Endothelial cell (in vitro differentiated cells): ENCODE measurements around the gene STAT2. TPM values are rescaled to one million over a fixed set of nuclear protein-coding genes. Genes with fewer than 3 reads are reported as not detected.

Experiments used
- DNase-seq: peaks from one replicate; pipeline ENCODE4 v3.0.0; 2021; ENCODE audit warnings: low spot score
- H3K27ac Mint-ChIP-seq: one replicate; pipeline ENCODE4 v1.8.0; 2021; ENCODE audit warnings: mixed read lengths, inconsistent platforms; ENCODE audit not compliant: unreplicated experiment
- H3K27me3 Mint-ChIP-seq: one replicate; pipeline ENCODE4 v1.8.0; 2021; ENCODE audit warnings: mild to moderate bottlenecking, moderate library complexity, mixed read lengths, inconsistent platforms; ENCODE audit not compliant: unreplicated experiment
- H3K36me3 Mint-ChIP-seq: one replicate; pipeline ENCODE4 v1.8.0; 2021; ENCODE audit warnings: mild to moderate bottlenecking, low read depth, mixed read lengths, inconsistent platforms; ENCODE audit not compliant: unreplicated experiment
- H3K4me1 Mint-ChIP-seq: one replicate; pipeline ENCODE4 v1.8.0; 2021; ENCODE audit warnings: mild to moderate bottlenecking, mixed read lengths, inconsistent platforms; ENCODE audit not compliant: unreplicated experiment
- H3K4me3 Mint-ChIP-seq: one replicate; pipeline ENCODE4 v1.8.0; 2021; ENCODE audit warnings: mild to moderate bottlenecking, mixed read lengths, inconsistent platforms; ENCODE audit not compliant: unreplicated experiment
- H3K9me3 Mint-ChIP-seq: one replicate; pipeline ENCODE4 v1.8.0; 2021; ENCODE audit warnings: mixed read lengths, inconsistent platforms; ENCODE audit not compliant: unreplicated experiment
- CTCF ChIP-seq: fragments of 200-600 bp; sonication (generic); IDR thresholded peaks from one replicate; pipeline ENCODE4 v1.5.0; 2021; ENCODE audit warnings: antibody characterized with exemption; ENCODE audit not compliant: unreplicated experiment
- total RNA-seq: library from RNA; stranded (reverse); fragmentation: NEBNext Ultra II Directional; extraction: Animal tissue kit (Norgen Biotek cat#: 25700); gene quantifications from one replicate; pipeline ENCODE4 v1.2.1, GENCODE V29; 2021; ENCODE audit not compliant: unreplicated experiment

The STAT2 gene
- total RNA-seq, 1 donor from 2014 or later = 97.3 TPM

DNA sequence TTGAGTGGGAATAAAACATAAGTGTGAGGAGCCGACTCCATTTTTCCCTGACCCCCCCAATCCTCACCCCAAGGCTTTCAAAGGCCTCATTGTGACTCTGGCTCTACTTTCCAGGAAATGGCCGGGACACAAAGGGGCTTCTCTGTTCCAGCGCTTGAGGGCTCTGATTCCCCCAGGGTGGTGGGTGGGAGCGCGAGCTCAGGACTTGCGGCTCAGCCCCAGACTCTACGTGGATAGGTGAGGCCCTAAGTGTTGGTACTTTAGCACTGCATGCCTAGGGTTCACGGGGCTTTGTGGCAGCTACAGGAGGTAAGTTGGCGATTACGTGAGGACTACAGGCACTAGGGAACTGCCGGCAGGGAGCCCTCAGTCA lies 44.7 kb downstream of the STAT2 start:
- DNase-seq = peak; percentile 11
- Mint-ChIP-seq H3K27ac (peak overlapping the region; percentile 96), H3K4me3 (peak overlapping the region; percentile 99), H3K4me1 (peaks cover 4% of the 10 kb centered on the region), H3K27me3 (no peaks in the 10 kb centered on the region), H3K36me3 (peaks cover 6% of the 10 kb centered on the region), H3K9me3 (no peaks in the 10 kb centered on the region)
- no peak for TF ChIP-seq CTCF

GRCh38 chr12:56311003-56311402 lies 48.9 kb downstream of the STAT2 start:
- Mint-ChIP-seq H3K27me3 (no peaks in the 10 kb centered on the region), H3K36me3 (peaks cover 14% of the 10 kb centered on the region), H3K9me3 (no peaks in the 10 kb centered on the region), H3K4me1 (peaks cover 2% of the 10 kb centered on the region), H3K4me3 (no peak overlapping the region), H3K27ac (no peak overlapping the region)
- no peak for DNase-seq
- TF ChIP-seq CTCF = no peak

DNA sequence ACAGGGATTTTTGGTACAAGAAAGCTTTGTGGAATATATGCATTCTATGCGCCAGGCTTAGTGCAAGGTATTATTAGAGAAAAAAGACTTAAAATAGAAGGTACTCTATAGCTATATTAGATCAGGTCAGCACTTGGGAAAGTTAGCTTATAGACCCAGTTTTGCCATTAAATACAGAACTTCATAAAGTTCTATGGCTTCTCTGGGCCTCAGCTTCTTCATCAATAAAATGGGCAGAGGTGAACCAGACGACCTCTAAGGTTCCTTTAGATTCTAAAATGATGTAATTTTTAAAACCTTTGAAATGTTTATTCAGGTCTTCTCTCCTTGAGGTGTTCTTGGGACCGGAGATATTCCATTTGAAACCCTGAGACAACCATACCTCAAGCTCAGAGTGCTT lies 51.2 kb downstream of the STAT2 start:
- Mint-ChIP-seq H3K36me3 (peaks cover 15% of the 10 kb centered on the region), H3K27ac (no peak overlapping the region), H3K9me3 (no peaks in the 10 kb centered on the region), H3K4me3 (no peak overlapping the region), H3K27me3 (no peaks in the 10 kb centered on the region), H3K4me1 (peaks cover 2% of the 10 kb centered on the region)
- TF ChIP-seq CTCF = no peak
- no peak for DNase-seq

- no peak for TF ChIP-seq CTCF
- DNase-seq = no peak
- Mint-ChIP-seq H3K4me3 (no peak overlapping the region), H3K27ac (no peak overlapping the region), H3K27me3 (no peaks in the 10 kb centered on the region), H3K9me3 (no peaks in the 10 kb centered on the region), H3K36me3 (peaks cover 15% of the 10 kb centered on the region), H3K4me1 (peaks cover 2% of the 10 kb centered on the region)
Measured at GRCh38 chr12:56307221-56307965, 52.5 kb downstream of the STAT2 start.

DNA sequence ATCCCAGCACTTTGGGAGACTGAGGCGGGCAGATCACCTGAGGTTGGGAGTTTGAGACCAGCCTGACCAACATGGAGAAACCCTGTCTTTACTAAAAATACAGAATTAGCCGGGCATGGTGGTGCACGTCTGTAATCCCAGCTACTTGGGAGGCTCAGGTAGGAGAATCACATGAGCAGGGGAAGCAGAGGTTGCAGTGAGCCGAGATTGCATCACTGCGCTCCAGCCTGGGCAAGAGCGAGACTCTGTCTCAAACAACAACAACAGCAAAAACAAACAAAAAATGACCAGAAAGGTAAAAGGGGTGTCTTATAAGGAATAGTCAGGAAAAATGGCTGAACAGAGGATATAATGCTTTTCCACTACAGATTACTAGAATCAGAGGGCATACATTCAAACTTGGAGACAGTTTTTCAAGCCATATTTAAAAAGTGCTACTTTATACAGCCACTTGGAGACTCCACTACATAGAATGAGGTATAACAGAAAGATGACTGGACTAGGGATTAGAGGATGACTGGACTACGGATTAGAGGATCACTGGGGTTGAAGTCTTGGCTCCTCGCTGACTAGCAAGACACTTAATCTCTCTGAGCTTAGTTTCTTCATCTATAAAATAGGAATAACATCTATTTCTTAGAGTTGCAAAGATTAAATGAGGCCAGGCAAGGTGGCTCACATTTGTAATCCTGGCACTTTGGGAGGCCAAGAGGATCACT lies 54.9 kb downstream of the STAT2 start:
- H3K4me1 Mint-ChIP-seq = peaks cover 7% of the 10 kb centered on the region
- peaks cover 4% of the 10 kb centered on the region for H3K27me3 Mint-ChIP-seq
- no peak overlapping the region for H3K27ac Mint-ChIP-seq
- TF ChIP-seq CTCF = no peak
- H3K9me3 Mint-ChIP-seq = no peaks in the 10 kb centered on the region
- no peak for DNase-seq
- no peak overlapping the region for H3K4me3 Mint-ChIP-seq
- peaks cover 12% of the 10 kb centered on the region for H3K36me3 Mint-ChIP-seq
